IPS-NIHi7 (cell line): ENCODE data around the gene SNX21.
"Not testable (repeated sequence)": the region's sequence is repeated elsewhere in the genome, so short reads cannot be mapped to it uniquely, and the experiment has no call there.

ENCODE experiments used
- DNase-seq: peaks from one replicate; pipeline ENCODE4 v3.0.0; 2012; ENCODE audit warnings: mixed read lengths; ENCODE audit errors: extremely low spot score

Gene SNX21

GRCh38 chr20:45833030-45833882, at the start of gene SNX21:
Gene SNX21, plus strand, starts transcription at chr20:45833799. Its CDS starts 121 bp downstream, at chr20:45833920.
- DNase-seq: peak; percentile 90

- DNase-seq: no peak
Measured at GRCh38 chr20:45788351-45788750, 45.2 kb upstream of the SNX21 start.

GRCh38 chr20:45792317-45793118, 41.1 kb upstream of the SNX21 start:
- no peak for DNase-seq

DNA sequence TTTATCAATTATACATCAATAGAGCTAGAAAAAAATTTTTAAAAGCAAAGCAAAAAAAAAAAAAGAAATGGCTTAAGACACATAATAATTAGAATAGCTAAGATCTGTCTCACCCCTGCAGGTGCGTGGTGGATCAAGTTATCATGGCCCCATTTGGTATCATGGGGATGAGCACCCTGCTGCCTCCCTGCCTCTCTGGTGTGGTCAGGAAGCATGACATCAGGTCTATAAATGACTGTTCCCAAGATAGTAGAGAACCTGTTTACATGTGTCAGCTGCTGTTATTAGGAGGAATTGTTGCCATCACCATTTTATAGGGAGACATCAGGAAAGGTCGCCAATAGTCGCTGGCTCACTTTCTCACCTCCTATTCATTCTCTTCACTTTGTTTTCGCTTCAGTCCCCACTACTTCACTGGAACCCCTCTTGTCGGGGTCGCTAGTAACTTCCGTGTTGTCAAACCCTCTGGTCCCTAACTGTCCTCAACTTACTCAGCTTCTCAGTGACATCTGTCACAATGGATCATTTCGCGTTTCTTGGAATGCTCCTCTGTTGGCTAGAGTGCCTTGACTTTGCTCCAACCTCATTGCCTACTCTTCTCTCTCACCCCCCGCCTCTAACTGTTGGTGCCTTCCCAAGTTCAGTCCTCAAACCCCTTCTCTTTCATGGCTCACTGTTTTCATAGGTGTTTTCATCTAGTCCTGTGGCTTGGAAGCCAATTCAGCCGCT, 37.1 kb upstream of the SNX21 start:
- DNase-seq: no peak

DNA sequence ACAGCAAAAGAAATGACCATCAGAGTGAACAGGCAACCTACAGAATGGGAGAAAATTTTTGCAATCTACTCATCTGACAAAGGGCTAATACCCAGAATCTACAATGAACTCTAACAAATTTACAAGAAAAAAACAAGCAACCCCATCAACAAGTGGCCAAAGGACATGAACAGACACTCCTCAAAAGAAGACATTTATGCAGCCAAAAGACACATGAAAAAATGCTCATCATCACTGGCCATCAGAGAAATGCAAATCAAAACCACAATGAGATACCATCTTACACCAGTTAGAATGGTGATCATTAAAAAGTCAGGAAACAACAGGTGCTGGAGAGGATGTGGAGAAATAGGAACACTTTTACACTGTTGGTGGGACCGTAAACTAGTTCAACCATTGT, 36.1 kb upstream of the SNX21 start:
- DNase-seq: not testable (repeated sequence)

DNA sequence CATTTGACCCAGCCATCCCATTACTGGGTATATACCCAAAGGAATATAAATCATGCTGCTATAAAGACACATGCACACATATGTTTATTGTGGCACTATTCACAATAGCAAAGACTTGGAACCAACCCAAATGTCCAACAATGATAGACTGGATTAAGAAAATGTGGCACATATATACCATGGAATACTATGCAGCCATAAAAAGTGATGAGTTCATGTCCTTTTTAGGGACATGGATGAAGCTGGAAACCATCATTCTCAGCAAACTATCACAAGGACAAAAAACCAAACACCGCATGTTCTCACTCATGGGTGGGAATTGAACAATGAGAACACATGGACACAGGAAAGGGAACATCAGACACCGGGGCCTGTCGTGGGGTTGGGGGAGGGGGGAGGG, 35.6 kb upstream of the SNX21 start:
- DNase-seq: not testable (repeated sequence)

- DNase-seq: peak; percentile 87
Measured at GRCh38 chr20:45798935-45799642, 34.5 kb upstream of the SNX21 start.

DNA sequence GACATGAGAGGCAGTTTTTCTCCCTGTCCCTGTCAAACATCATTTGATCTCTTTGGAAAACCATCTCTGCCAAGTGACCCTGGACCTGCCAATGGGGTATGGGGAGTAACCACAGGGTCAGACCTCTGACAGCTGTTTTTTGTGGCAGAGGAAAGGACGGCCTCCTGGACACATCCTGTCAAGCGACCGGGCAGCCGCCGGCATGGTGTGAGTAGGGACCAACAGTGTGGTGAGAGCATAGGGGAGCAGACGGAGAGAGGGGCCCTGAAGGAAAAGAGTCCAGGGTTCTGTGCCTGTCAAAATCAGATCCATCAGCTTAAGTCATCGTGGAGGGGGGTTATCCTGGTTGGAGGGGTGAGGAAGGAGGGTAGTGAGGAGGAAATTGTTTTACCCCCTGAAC, 31.7 kb upstream of the SNX21 start:
- DNase-seq: no peak

- DNase-seq: no peak
Measured at GRCh38 chr20:45810191-45810970, 23.2 kb upstream of the SNX21 start.

GRCh38 chr20:45812157-45813005, 21.2 kb upstream of the SNX21 start, which contains the start of gene UBE2C:
Gene UBE2C, plus strand, starts transcription at chr20:45812644. Its CDS starts 52 bp downstream, at chr20:45812696.
- peak; percentile 100 for DNase-seq

DNA sequence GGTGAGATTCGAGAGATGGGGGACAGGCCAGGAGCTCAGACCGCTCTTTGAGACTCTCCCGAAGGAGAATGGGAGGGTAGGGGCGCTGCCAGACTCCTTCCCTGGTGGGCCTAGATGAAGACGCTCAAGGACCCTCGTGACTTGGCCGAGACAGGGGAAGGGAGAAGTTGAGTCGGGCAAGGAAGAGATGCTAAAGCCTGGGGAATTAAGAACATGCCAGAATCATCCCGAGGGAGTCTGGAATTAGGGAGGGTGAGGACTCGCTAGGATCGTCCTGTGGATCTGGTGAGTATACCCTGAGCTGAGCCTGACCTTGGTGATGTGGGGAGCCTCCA, 20.6 kb upstream of the SNX21 start:
- no peak for DNase-seq

GRCh38 chr20:45813489-45813888, 20.1 kb upstream of the SNX21 start:
- no peak for DNase-seq

- no peak for DNase-seq
Measured at GRCh38 chr20:45814314-45814713, 19.3 kb upstream of the SNX21 start.

DNA sequence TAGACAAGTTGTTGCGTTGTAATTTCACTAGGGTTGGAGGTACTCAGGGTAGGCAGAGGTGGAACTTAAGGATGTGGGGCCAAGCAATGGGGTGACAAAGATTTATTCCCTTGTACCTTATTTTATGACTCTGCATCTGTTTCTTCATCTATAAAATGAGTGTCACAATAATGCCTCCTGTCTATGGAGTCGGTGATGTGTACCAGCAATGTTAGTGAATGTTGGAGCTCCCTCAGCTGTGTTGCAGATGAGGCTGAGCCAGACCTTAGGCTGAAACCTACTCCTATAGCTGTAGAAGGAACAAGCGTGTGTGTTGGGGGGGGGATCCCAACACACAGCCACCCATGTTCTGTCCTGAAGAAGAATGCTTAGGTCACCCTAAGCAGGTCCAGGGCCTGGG, 16.6 kb upstream of the SNX21 start:
- no peak for DNase-seq

DNA sequence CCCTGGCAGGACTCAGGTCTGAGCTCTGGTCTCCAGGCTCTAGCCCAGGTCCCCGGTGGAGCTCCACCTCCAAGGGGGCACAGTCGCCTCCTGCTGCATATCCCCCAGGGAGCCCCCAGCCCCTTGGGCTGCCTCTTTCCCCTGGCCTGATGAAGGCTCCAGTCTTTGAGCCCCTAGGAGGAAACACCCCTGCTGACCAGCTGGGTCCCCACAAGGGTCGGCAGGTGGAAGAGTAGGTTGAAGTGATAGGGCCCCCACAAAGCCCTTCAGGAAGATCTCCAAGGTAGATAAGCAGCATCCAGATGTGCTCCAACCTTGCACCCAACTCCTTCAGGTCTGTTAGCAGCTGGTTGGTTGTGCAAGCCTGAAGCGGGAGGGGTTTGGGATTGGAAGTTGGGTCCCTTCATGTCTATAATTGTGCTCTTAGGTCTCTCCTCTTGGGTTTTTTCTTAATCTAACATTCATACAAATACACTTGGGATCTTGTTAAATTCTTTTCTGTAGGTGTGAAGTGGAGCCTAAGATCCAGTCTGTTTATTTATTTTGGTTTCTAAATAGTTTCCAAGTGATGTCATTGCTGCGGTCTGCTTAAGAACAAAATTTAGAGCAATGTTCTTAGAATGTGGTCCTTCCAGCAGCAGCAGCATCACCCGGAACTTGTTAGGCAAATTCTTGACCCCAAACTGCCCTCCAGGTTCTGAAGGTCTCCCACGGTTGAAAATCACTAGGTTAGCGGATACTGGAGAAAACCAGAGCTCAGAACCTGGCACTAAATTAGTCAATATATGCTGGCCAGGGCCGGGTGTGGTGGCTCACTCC, 16.0 kb upstream of the SNX21 start:
- no peak for DNase-seq

- no peak for DNase-seq
Measured at GRCh38 chr20:45818239-45818638, 15.4 kb upstream of the SNX21 start.

DNA sequence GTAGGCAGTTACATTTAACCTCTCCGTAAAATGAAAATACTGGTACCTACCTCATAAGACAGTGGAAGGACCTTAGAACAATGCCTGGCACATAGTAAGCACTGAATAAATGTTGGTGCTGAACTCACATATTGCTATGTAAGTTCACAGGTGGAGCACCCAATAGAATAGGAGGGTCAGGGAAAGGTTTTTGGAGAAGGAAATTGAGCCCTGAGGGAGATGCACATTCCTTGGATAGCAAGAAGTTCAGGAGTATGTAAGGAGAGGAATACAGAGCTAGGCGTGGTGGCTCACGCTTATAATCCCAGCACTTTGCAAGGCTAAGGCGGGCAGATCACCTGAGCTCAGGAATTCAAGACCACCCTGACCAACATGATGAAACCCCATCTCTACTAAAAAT, 14.1 kb upstream of the SNX21 start:
- DNase-seq: no peak

DNA sequence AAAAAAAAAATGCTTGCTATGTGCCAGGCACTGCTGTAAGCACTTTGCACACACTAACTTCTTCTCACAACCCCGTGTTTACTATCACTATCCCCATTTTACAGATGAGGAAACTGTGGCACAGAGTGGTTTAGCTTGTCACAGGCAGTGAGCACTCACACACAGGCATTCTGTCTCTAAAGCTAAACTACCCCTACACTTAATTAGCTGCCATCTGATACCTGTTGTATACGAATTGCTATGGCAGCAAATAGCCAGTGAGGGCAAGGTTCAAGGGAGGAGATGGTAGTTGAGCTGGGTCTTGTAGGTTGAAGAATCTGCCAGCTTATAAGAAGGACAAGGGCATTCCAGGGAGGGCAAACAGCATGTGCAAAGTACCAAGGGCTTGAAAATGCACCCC, 11.7 kb upstream of the SNX21 start:
- no peak for DNase-seq

DNA sequence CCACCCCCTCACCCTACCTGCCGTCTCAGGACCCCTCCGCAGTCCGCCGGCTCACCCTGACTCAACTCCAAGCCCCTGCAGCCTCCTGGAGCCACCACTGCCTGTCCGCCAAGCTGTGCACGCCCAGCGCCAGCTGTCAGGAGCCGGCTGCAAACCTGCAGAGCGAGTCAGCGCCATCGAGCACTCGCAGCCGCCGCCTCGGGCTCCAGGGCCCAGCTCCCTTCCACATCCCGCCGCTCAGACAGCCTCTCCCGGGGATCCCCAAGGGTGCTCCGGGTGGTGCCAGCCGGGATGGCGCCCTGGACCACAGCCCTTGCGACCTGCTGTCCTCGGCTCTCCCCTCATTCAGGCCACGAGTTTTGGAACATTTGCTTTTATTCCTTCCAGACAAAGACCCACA, 10.7 kb upstream of the SNX21 start:
- DNase-seq: no peak
